HG02970 (cell line): ENCODE data around the gene SNCB.

Experiments used
- ATAC-seq: cut with Tn5 transposase; IDR thresholded peaks from one replicate; pipeline ENCODE4 v1.9.1; 2021; ENCODE audit warnings: mild to moderate bottlenecking, moderate library complexity, moderate number of reproducible peaks; ENCODE audit not compliant: unreplicated experiment, low FRiP score

The SNCB gene

GRCh38 chr5:176581361-176581760 lies 49.0 kb downstream of the SNCB start:
- ATAC-seq = no peak

GRCh38 chr5:176579323-176579722 lies 51.0 kb downstream of the SNCB start:
- no peak for ATAC-seq

GRCh38 chr5:176578391-176578808 lies 51.9 kb downstream of the SNCB start:
- no peak for ATAC-seq

GRCh38 chr5:176577312-176578176 lies 52.8 kb downstream of the SNCB start:
- ATAC-seq = no peak

GRCh38 chr5:176575488-176576422 lies 54.6 kb downstream of the SNCB start:
- no peak for ATAC-seq

GRCh38 chr5:176575066-176575465 lies 55.3 kb downstream of the SNCB start:
- no peak for ATAC-seq

- ATAC-seq = no peak
These were observed 56.1 kb downstream of the SNCB start for GRCh38 chr5:176574297-176574591.

GRCh38 chr5:176573564-176574296 lies 56.6 kb downstream of the SNCB start:
- no peak for ATAC-seq
